Small intestine (tissue), 7 donors: ENCODE measurements around the gene MB. TPM values are rescaled to one million over a fixed set of nuclear protein-coding genes. Genes with fewer than 3 reads are reported as not detected.

Source experiments
- DNase-seq, 2 donors: peaks; one replicate each; pipeline versions ENCODE4 v3.0.0 to v3.0.0-alpha.2; 2013
- FAIRE-seq: peaks from 2 replicates; lab custom pipeline; 2012; peaks lifted over from hg19 to GRCh38; lab: Jason Lieb, UNC
- H3K27ac ChIP-seq, 3 donors: one replicate each; pipeline ENCODE4 v1.5.1; 2013; ENCODE audit warnings: low read length in 2 of 3, mild to moderate bottlenecking in 2 of 3, control low read depth in 1 of 3, inconsistent platforms in 1 of 3, low read depth in 1 of 3, moderate library complexity in 1 of 3
- H3K27me3 ChIP-seq, 3 donors: one replicate each; pipeline ENCODE4 v1.6.1; 2013; ENCODE audit warnings: low read length in 3 of 3, inconsistent platforms in 1 of 3; ENCODE audit not compliant: control insufficient read depth in 3 of 3, insufficient read depth in 3 of 3
- H3K36me3 ChIP-seq, 3 donors: one replicate each; pipeline ENCODE4 v1.6.1; 2013; ENCODE audit warnings: low read length in 3 of 3, inconsistent platforms in 1 of 3, low read depth in 1 of 3, mild to moderate bottlenecking in 1 of 3, moderate library complexity in 1 of 3; ENCODE audit not compliant: control insufficient read depth in 3 of 3, insufficient read depth in 2 of 3
- H3K4me1 ChIP-seq, 3 donors: one replicate each; pipeline ENCODE4 v1.6.1; 2013; ENCODE audit warnings: low read length in 2 of 3, inconsistent platforms in 1 of 3, low read depth in 1 of 3, mild to moderate bottlenecking in 1 of 3, moderate library complexity in 1 of 3; ENCODE audit not compliant: control insufficient read depth in 3 of 3, insufficient read depth in 2 of 3
- H3K4me3 ChIP-seq, 3 donors: one replicate each; pipeline ENCODE4 v1.5.1; 2013; ENCODE audit warnings: low read length in 3 of 3, control low read depth in 1 of 3, inconsistent platforms in 1 of 3, low read depth in 1 of 3, mild to moderate bottlenecking in 1 of 3, moderate library complexity in 1 of 3
- H3K9me3 ChIP-seq, 2 donors: one replicate each; pipeline ENCODE4 v1.6.1; 2013; ENCODE audit warnings: low read depth in 1 of 2, low read length in 1 of 2; ENCODE audit not compliant: control insufficient read depth in 2 of 2, insufficient read depth in 1 of 2
- WGBS, 3 donors: extraction: QIAGEN DNeasy Blood & Tissue Kit; methylation state at CpG; one replicate each; pipeline ENCODE4 v1.1.7; 2013; 5-methylcytosine and 5-hydroxymethylcytosine counted together
- polyA plus RNA-seq, 4 donors: library from polyadenylated mRNA; stranded (reverse) in 3 of 4; unstranded in 1 of 4; fragments of 200-250 nt in 3 of 4; fragments of 120-200 nt in 1 of 4; gene quantifications; one replicate each; pipeline versions ENCODE4 v1.2.1 to v1.2.3, GENCODE V29; 2013
- donor health status: healthy with polysubstance abuse.
- donor health status: control.
- donor health status: control.
- donor health status: Bipolar disorder and iron deficiency.
- donor health status: healthy.

MB gene
- polyA plus RNA-seq, 4 donors: 1.9 to 106 (median 45.4) TPM

GRCh38 chr22:35634015-35634414 lies 16.9 kb upstream of the MB start:
- WGBS, 3 donors: 73 to 86% (median 74%) methylated on average over 5 of the region's 5 CpGs
- FAIRE-seq (no peak), DNase-seq (no peak)
- Histone ChIP-seq H3K36me3 (no peaks in the 10 kb centered on the region), H3K27me3 (no peaks in the 10 kb centered on the region), H3K4me3 (no peak overlapping the region), H3K9me3 (peaks cover 0 to 3% of the 10 kb centered on the region in 2 donors), H3K27ac (no peak overlapping the region), H3K4me1 (peaks cover 0 to 3% (median 0%) of the 10 kb centered on the region in 3 donors)

GRCh38 chr22:35633520-35633919 lies 16.4 kb upstream of the MB start:
- Histone ChIP-seq H3K4me3 (no peak overlapping the region), H3K9me3 (peaks cover 0 to 3% of the 10 kb centered on the region in 2 donors), H3K4me1 (peaks cover 0 to 3% (median 0%) of the 10 kb centered on the region in 3 donors), H3K27me3 (no peaks in the 10 kb centered on the region), H3K36me3 (no peaks in the 10 kb centered on the region), H3K27ac (no peak overlapping the region)
- no peak for DNase-seq
- FAIRE-seq: no peak
- WGBS, 3 donors: 83 to 89% (median 89%) methylated on average over 18 of the region's 18 CpGs

GRCh38 chr22:35632935-35633334 lies 15.8 kb upstream of the MB start:
- no peak overlapping the region for H3K4me3 ChIP-seq
- no peak overlapping the region for H3K27ac ChIP-seq

GRCh38 chr22:35631597-35631996 lies 14.5 kb upstream of the MB start:
- 24 to 71% (median 33%) methylated on average over 5 of the region's 5 CpGs for WGBS, 3 donors

More at GRCh38 chr22:35632935-35633334, 15.8 kb upstream of the MB start:
- DNase-seq (no peak), FAIRE-seq (no peak)
- Histone ChIP-seq H3K9me3 (peaks cover 0 to 3% of the 10 kb centered on the region in 2 donors), H3K4me1 (no peaks in the 10 kb centered on the region), H3K27me3 (no peaks in the 10 kb centered on the region), H3K36me3 (no peaks in the 10 kb centered on the region)
- WGBS, 3 donors: 63 to 71% (median 67%) methylated on average over 3 of the region's 3 CpGs

DNA sequence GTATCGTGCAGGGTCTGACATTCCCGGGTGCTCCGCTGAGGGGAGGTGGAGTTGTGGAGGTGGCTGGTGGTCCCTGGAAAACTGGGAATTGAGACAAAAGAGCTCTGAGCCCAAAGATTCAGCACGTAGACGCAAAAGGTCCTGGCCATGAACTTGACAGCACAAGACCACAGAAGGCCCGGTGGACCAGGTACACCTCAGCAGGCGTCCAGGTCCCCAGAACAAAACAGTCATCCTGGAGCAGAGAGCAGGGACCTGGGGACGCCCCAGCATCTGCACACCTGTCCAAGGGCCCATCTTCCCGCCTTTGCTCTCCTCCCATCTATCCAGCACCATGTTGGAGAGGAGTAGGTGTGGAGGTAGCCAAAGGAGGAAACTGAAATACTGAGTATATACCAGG lies 13.8 kb upstream of the MB start:
- Histone ChIP-seq H3K9me3 (peaks cover 0 to 3% of the 10 kb centered on the region in 2 donors), H3K27ac (no peak overlapping the region), H3K36me3 (no peaks in the 10 kb centered on the region), H3K27me3 (no peaks in the 10 kb centered on the region), H3K4me1 (no peaks in the 10 kb centered on the region), H3K4me3 (no peak overlapping the region)
- FAIRE-seq (no peak), DNase-seq (no peak)
- 94 to 98% (median 96%) methylated on average over 9 of the region's 9 CpGs for WGBS, 3 donors

More at GRCh38 chr22:35631597-35631996, 14.5 kb upstream of the MB start:
- Histone ChIP-seq H3K27ac (no peak overlapping the region), H3K27me3 (no peaks in the 10 kb centered on the region), H3K4me1 (no peaks in the 10 kb centered on the region), H3K36me3 (no peaks in the 10 kb centered on the region), H3K9me3 (peaks cover 0 to 3% of the 10 kb centered on the region in 2 donors), H3K4me3 (no peak overlapping the region)
- no peak for FAIRE-seq
- peak; percentile 77 to 81 for DNase-seq

- Histone ChIP-seq H3K27me3 (no peaks in the 10 kb centered on the region), H3K4me3 (no peak overlapping the region), H3K4me1 (no peaks in the 10 kb centered on the region), H3K36me3 (no peaks in the 10 kb centered on the region), H3K9me3 (peaks cover 0 to 3% of the 10 kb centered on the region in 2 donors), H3K27ac (no peak overlapping the region)
- DNase-seq (no peak), FAIRE-seq (no peak)
- 76 to 92% (median 81%) methylated on average over 4 of the region's 4 CpGs for WGBS, 3 donors
Measured at GRCh38 chr22:35630387-35630793, 13.3 kb upstream of the MB start.

DNA sequence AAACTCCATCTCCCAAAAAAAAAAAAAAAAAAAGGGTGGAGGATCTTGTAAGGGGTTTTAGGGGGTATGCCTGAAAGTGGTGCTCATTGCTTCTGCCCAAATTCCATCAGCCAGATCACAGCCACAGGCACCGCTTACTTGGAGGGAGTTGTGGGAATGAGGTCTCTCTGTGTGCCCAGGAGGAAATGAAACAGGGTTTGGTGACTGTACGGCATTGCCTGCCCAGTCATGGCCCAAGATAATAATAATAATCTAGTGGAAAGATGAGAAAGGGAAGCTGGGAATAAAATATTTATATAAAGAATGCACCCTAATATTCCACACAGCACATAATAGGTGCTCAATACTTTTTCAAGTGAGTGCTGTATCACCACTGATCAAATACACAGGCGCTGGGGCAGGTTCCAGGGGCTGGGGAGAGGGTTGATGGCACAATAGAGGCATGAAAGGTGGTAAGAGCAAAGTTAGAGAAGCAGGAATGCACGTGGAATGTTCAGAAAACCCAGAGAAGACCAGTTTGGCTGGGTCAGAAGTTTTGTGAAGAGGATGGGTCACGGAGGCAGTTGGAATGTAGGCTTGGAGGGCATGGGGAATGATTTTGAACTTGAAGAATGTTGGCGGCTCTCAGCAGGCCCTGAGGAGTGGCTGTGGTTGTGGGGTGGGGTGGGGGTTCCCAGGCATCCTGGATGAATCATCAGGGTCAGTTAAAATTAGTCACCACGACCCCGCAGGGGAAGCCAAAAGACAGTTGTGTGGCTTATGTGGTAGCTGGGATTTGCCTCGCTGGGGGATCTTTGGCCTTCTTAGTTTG lies 12.5 kb upstream of the MB start:
- 36 to 46% (median 39%) methylated on average over 9 of the region's 9 CpGs for WGBS, 3 donors
- DNase-seq (no peak), FAIRE-seq (no peak)

DNA sequence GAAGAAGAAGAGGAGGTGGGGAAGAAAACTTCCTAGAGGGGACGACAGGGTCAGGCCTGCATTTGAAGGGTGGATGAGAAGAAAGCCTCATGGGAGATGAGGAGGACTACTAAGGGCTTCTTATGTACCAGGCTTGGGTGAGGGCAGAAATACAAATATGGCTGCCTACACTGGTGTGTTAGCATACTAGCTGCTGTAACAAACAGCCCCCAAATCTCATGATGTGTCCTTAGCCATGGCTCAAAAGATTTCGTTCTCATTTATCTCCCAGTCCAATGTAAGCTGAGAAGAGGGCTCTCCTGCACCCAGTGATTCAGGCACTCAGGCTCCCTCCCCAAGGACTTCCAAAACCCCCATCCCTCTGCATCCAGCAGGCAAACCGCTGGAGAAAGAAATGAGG lies 11.6 kb upstream of the MB start:
- 83 to 94% (median 85%) methylated on average over 3 of the region's 3 CpGs for WGBS, 3 donors
- Histone ChIP-seq H3K4me3 (no peak overlapping the region), H3K27ac (peak overlapping the region in 1 of 3 donors; percentile 21), H3K9me3 (no peaks in the 10 kb centered on the region), H3K27me3 (no peaks in the 10 kb centered on the region), H3K4me1 (no peaks in the 10 kb centered on the region), H3K36me3 (no peaks in the 10 kb centered on the region)
- FAIRE-seq (no peak), DNase-seq (no peak)

More for the DNA sequence above, 12.5 kb upstream of the MB start:
- Histone ChIP-seq H3K36me3 (no peaks in the 10 kb centered on the region), H3K27me3 (no peaks in the 10 kb centered on the region), H3K4me1 (no peaks in the 10 kb centered on the region), H3K9me3 (no peaks in the 10 kb centered on the region), H3K27ac (peak overlapping the region in 1 of 3 donors; percentile 38), H3K4me3 (no peak overlapping the region)
